Inferior parietal cortex (tissue), 1 donor: ENCODE results near the gene PIAS1.
"Not testable (repeated sequence)": the region's sequence is repeated elsewhere in the genome, so short reads cannot be mapped to it uniquely, and the experiment has no call there.

Source experiments
- DNase-seq: peaks from one replicate; pipeline ENCODE4 v3.0.0-alpha.2; 2016; ENCODE audit errors: extremely low spot score

Gene PIAS1

GRCh38 chr15:68183616-68184315, 129.7 kb downstream of the PIAS1 start:
- no peak for DNase-seq

- DNase-seq: no peak
Observed at GRCh38 chr15:68184616-68185480, 130.7 kb downstream of the PIAS1 start.

GRCh38 chr15:68186671-68187397, 132.7 kb downstream of the PIAS1 start:
- no peak for DNase-seq

- DNase-seq: peak; percentile 51
Observed at GRCh38 chr15:68187559-68187958, 133.4 kb downstream of the PIAS1 start.

GRCh38 chr15:68188647-68189046, 134.5 kb downstream of the PIAS1 start:
- no peak for DNase-seq

- no peak for DNase-seq
Observed at GRCh38 chr15:68190048-68190447, 135.9 kb downstream of the PIAS1 start.

- DNase-seq: no peak
Observed at GRCh38 chr15:68191555-68191954, 137.4 kb downstream of the PIAS1 start.

GRCh38 chr15:68192117-68192516, 138.0 kb downstream of the PIAS1 start:
- DNase-seq: no peak

GRCh38 chr15:68192804-68193486, 138.8 kb downstream of the PIAS1 start:
- peak; percentile 26 for DNase-seq

GRCh38 chr15:68195336-68196112, 141.4 kb downstream of the PIAS1 start:
- DNase-seq: no peak

GRCh38 chr15:68196445-68197169, 142.5 kb downstream of the PIAS1 start:
- no peak for DNase-seq

GRCh38 chr15:68197170-68197492, 143.0 kb downstream of the PIAS1 start:
- DNase-seq: no peak

GRCh38 chr15:68197661-68198437, 143.7 kb downstream of the PIAS1 start:
- no peak for DNase-seq

- DNase-seq: no peak
Observed at GRCh38 chr15:68199340-68199739, 145.2 kb downstream of the PIAS1 start.

GRCh38 chr15:68200016-68200861, 146.1 kb downstream of the PIAS1 start:
- no peak for DNase-seq

- no peak for DNase-seq
Observed at GRCh38 chr15:68201153-68201878, 147.2 kb downstream of the PIAS1 start.

GRCh38 chr15:68201879-68202261, 147.8 kb downstream of the PIAS1 start:
- no peak for DNase-seq

- not testable (repeated sequence) for DNase-seq
Observed at GRCh38 chr15:68202994-68203393, 148.9 kb downstream of the PIAS1 start.
